Activated naive CD4-positive, alpha-beta T cell treated with anti-CD3 and anti-CD28 coated beads, Interleukin-2, amount 50 U/mL, for 24 hours (primary cell): Measurements from ENCODE around the gene SLC9A9.

Experiments used
- H3K27ac Mint-ChIP-seq: one replicate; pipeline ENCODE4 v1.8.0; 2021; ENCODE audit warnings: mild to moderate bottlenecking, mixed read lengths
- H3K27me3 Mint-ChIP-seq: one replicate; pipeline ENCODE4 v1.8.0; 2021; ENCODE audit warnings: mixed read lengths
- H3K36me3 Mint-ChIP-seq: one replicate; pipeline ENCODE4 v1.8.0; 2021; ENCODE audit warnings: mixed read lengths
- H3K4me1 Mint-ChIP-seq: one replicate; pipeline ENCODE4 v1.8.0; 2021; ENCODE audit warnings: mixed read lengths
- H3K4me3 Mint-ChIP-seq: one replicate; pipeline ENCODE4 v1.8.0; 2021; ENCODE audit warnings: mild to moderate bottlenecking, mixed read lengths
- H3K9me3 Mint-ChIP-seq: one replicate; pipeline ENCODE4 v1.8.0; 2021; ENCODE audit warnings: mixed read lengths

The SLC9A9 gene

GRCh38 chr3:143644370-143645089, 203.7 kb downstream of the SLC9A9 start:
- no peaks in the 10 kb centered on the region for H3K4me1 Mint-ChIP-seq
- no peak overlapping the region for H3K4me3 Mint-ChIP-seq
- H3K27me3 Mint-ChIP-seq = no peaks in the 10 kb centered on the region
- H3K9me3 Mint-ChIP-seq = no peaks in the 10 kb centered on the region
- no peak overlapping the region for H3K27ac Mint-ChIP-seq
- H3K36me3 Mint-ChIP-seq = peaks cover 7% of the 10 kb centered on the region

DNA sequence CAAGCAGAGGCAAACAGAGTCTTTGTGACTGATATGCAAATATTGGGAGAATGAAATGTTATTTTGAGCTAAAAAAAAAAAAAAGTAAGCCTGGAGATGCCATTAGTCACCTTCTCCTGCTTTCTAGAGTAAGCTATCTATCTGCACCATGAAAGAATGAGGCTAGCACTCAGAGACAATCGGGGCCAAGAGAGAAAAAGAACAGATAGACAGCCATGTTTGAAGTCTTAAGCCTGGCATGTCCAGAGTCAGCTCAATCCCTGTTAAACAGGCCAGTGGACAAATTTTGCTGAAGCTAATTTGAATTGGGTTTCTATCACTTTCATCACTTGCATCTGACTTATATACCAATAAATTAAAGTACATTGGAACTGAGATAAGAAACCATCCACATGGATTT, 204.4 kb downstream of the SLC9A9 start:
- peaks cover 11% of the 10 kb centered on the region for H3K36me3 Mint-ChIP-seq
- no peaks in the 10 kb centered on the region for H3K27me3 Mint-ChIP-seq
- H3K4me3 Mint-ChIP-seq = no peak overlapping the region
- H3K27ac Mint-ChIP-seq = no peak overlapping the region
- H3K9me3 Mint-ChIP-seq = peaks cover 4% of the 10 kb centered on the region
- H3K4me1 Mint-ChIP-seq = no peaks in the 10 kb centered on the region

DNA sequence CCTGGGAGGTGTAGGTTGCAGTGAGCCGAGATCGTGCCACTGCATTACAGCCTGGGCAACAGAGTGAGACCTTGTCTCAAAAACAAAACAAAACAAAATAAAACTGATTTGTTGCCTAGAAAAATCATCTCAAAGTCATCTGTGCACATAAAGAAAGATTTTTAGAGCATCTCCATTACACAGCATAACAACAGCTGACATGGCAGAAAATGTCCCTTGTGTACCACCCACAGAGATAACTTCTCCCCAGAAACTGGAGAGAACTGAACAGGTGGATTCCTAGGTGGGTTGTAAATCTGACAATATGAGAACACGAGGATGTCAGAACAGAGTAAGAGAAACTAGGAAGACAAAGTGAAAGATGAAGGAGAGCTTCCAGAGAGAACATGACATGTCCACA, 207.5 kb downstream of the SLC9A9 start:
- Mint-ChIP-seq H3K36me3 (peaks cover 18% of the 10 kb centered on the region), H3K27me3 (no peaks in the 10 kb centered on the region), H3K4me3 (no peak overlapping the region), H3K4me1 (no peaks in the 10 kb centered on the region), H3K9me3 (peaks cover 4% of the 10 kb centered on the region), H3K27ac (no peak overlapping the region)

- Mint-ChIP-seq H3K4me1 (no peaks in the 10 kb centered on the region), H3K9me3 (peaks cover 4% of the 10 kb centered on the region), H3K36me3 (peaks cover 18% of the 10 kb centered on the region), H3K27ac (no peak overlapping the region), H3K4me3 (no peak overlapping the region), H3K27me3 (no peaks in the 10 kb centered on the region)
Measured at GRCh38 chr3:143637133-143637532, 211.1 kb downstream of the SLC9A9 start.

- Mint-ChIP-seq H3K9me3 (peaks cover 4% of the 10 kb centered on the region), H3K27ac (no peak overlapping the region), H3K36me3 (peaks cover 12% of the 10 kb centered on the region), H3K4me1 (no peaks in the 10 kb centered on the region), H3K4me3 (no peak overlapping the region), H3K27me3 (no peaks in the 10 kb centered on the region)
Measured at GRCh38 chr3:143634991-143635390, 213.3 kb downstream of the SLC9A9 start.

DNA sequence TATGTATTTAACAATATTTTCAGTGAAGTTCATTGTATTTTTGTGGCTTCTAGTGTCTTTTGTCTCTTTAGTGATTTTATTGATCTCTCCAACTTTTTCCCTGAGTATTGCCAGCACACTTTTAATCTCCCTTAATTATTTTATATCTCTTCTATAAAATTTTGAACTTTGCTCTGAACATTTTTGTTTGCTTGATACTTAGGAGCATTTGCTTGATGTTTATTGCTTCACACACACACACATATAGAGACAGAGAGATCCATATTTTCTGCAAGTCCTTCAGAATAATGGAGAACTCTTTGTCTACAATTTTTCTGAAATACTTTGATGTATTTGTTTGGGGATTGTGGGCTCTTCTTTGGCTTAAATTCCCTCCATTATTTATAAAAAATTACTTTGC, 213.8 kb downstream of the SLC9A9 start:
- H3K4me1 Mint-ChIP-seq = no peaks in the 10 kb centered on the region
- H3K27me3 Mint-ChIP-seq = no peaks in the 10 kb centered on the region
- no peak overlapping the region for H3K27ac Mint-ChIP-seq
- H3K9me3 Mint-ChIP-seq = peaks cover 4% of the 10 kb centered on the region
- H3K4me3 Mint-ChIP-seq = no peak overlapping the region
- H3K36me3 Mint-ChIP-seq = peaks cover 12% of the 10 kb centered on the region

- Mint-ChIP-seq H3K4me1 (no peaks in the 10 kb centered on the region), H3K4me3 (no peak overlapping the region), H3K27me3 (no peaks in the 10 kb centered on the region), H3K9me3 (no peaks in the 10 kb centered on the region), H3K36me3 (peaks cover 7% of the 10 kb centered on the region), H3K27ac (no peak overlapping the region)
Measured at GRCh38 chr3:143633816-143634215, 214.5 kb downstream of the SLC9A9 start.

DNA sequence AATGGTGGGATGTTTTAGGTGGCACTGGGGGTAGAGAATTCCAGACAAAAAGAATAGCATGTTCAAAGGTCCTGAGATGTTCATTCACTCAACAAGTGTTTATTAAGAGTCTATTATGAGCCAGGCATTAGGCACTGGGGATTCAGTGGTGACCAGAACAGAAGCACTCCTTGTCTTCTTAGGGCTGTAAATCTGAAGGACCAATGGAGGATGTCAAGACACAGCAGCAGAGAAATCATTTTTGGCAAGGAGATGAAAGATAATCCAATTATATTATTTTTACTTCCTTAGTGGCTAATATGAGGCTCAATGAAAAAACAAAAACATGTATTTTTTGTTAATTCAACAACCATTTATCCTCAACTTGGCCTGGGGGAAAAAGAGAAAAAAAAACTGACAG, 218.5 kb downstream of the SLC9A9 start:
- no peak overlapping the region for H3K27ac Mint-ChIP-seq
- no peaks in the 10 kb centered on the region for H3K4me1 Mint-ChIP-seq

DNA sequence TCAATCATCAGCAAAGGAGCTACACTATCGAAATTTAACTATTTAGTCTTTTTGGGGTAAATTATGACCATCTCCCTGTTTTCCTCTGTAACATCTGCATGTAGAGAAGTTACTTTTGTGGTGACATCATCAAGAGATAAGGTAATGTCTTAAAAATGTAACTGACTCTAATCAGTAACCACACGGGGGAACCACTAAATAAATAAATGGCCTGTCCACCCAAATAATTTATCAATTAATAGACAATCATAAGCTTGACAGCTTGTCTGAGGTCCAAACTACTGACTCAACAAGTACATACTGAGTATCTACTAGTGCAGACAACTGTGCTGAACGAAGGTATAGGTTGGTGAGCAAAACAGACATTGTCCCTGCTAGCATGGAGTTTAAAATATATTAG, 219.3 kb downstream of the SLC9A9 start:
- H3K36me3 Mint-ChIP-seq = peaks cover 4% of the 10 kb centered on the region
- H3K4me1 Mint-ChIP-seq = no peaks in the 10 kb centered on the region
- H3K27ac Mint-ChIP-seq = no peak overlapping the region
- H3K9me3 Mint-ChIP-seq = no peaks in the 10 kb centered on the region
- H3K27me3 Mint-ChIP-seq = no peaks in the 10 kb centered on the region
- H3K4me3 Mint-ChIP-seq = no peak overlapping the region

More for the DNA sequence above, 218.5 kb downstream of the SLC9A9 start:
- Mint-ChIP-seq H3K4me3 (no peak overlapping the region), H3K9me3 (no peaks in the 10 kb centered on the region), H3K36me3 (peaks cover 4% of the 10 kb centered on the region), H3K27me3 (no peaks in the 10 kb centered on the region)

- H3K4me3 Mint-ChIP-seq = no peak overlapping the region
- no peaks in the 10 kb centered on the region for H3K27me3 Mint-ChIP-seq
- H3K36me3 Mint-ChIP-seq = peaks cover 7% of the 10 kb centered on the region
- no peaks in the 10 kb centered on the region for H3K4me1 Mint-ChIP-seq
- no peak overlapping the region for H3K27ac Mint-ChIP-seq
- no peaks in the 10 kb centered on the region for H3K9me3 Mint-ChIP-seq
Measured at GRCh38 chr3:143627336-143627735, 220.9 kb downstream of the SLC9A9 start.

DNA sequence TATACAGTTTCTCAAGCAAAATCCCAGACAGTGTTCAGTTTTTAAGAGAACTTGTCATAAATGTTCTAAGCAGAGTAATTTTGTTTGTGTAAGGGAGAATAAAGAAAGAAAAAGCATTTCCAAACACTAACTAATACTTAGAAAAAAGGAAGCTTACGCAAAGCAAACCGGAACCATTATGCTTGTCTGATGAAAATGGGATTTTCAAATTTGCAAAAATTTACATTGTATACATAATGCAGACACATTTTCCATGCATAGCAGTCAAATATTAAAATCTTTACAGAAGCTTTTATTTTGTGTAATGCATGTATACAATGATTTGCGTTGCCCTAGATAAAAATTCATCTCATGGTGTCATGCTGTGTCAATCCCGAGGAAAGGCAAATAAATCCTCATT, 229.0 kb downstream of the SLC9A9 start:
- Mint-ChIP-seq H3K27me3 (no peaks in the 10 kb centered on the region), H3K27ac (no peak overlapping the region), H3K9me3 (peaks cover 4% of the 10 kb centered on the region), H3K4me3 (no peak overlapping the region), H3K36me3 (peaks cover 25% of the 10 kb centered on the region), H3K4me1 (no peaks in the 10 kb centered on the region)

- Mint-ChIP-seq H3K27me3 (no peaks in the 10 kb centered on the region), H3K4me1 (no peaks in the 10 kb centered on the region), H3K9me3 (peaks cover 4% of the 10 kb centered on the region), H3K36me3 (peaks cover 23% of the 10 kb centered on the region), H3K27ac (no peak overlapping the region), H3K4me3 (no peak overlapping the region)
Measured at GRCh38 chr3:143617050-143617449, 231.2 kb downstream of the SLC9A9 start.

DNA sequence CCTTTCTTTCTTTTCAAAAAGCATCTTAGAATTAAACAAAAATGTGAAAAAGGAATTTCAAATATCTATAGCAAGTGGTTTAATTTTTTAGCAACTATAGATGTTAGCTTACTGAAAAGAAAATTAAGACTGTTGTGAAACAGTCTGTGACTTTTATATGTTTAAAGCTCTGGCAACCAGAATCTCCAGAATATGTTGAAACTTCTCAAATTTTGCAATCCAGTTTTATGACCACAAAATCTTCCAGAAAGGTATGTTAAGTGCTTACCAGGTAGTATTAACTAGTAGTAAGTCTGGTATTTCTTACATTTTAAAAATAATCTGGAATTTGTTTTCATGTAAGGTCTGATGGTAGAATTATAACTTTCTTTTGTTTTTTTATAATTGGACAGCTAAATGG, 235.0 kb downstream of the SLC9A9 start:
- Mint-ChIP-seq H3K9me3 (peaks cover 4% of the 10 kb centered on the region), H3K27me3 (no peaks in the 10 kb centered on the region), H3K36me3 (peaks cover 11% of the 10 kb centered on the region), H3K4me1 (no peaks in the 10 kb centered on the region), H3K27ac (no peak overlapping the region), H3K4me3 (no peak overlapping the region)

DNA sequence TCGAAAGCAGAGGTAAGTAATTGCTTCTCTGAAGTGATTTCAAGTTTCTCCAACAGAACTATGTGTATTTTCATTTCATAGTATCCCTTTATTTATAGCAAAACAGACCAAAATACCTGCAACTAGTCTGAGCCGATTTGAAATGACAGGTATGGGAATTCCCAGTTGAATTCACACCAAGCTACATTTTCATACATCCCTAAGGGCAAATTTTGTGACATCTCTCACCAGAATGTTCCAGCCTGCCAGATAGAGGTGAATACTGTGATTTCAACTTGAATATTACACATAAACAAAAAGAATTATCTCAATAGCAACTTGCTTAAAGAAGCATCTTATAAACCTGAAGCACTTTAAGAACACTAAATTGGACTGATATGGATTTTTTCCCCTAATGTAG, 235.7 kb downstream of the SLC9A9 start:
- Mint-ChIP-seq H3K27ac (no peak overlapping the region), H3K27me3 (no peaks in the 10 kb centered on the region), H3K4me1 (no peaks in the 10 kb centered on the region), H3K4me3 (no peak overlapping the region), H3K9me3 (peaks cover under 1% of the 10 kb centered on the region), H3K36me3 (peaks cover 6% of the 10 kb centered on the region)

DNA sequence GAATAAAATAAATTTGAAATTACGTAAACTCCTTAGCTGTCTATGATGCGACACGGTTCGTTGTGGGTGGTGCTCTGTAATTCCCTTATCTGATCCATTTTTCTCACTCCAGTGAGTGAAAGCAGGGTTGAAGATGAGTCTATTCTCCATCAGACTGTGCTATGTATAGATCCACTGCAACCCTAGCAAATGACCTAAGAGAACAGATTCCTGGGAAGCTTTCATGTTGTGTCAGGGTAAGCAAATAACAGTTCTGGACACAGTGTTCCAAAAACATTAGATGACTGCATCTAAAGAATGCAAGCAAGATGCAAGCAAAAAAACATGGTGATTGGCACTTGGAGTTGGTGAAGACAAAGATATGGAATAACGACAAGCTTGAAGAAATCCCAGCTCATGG, 239.3 kb downstream of the SLC9A9 start:
- Mint-ChIP-seq H3K27me3 (no peaks in the 10 kb centered on the region), H3K36me3 (peaks cover 4% of the 10 kb centered on the region), H3K27ac (no peak overlapping the region), H3K4me3 (no peak overlapping the region), H3K9me3 (no peaks in the 10 kb centered on the region), H3K4me1 (no peaks in the 10 kb centered on the region)

GRCh38 chr3:143605233-143605950, 242.9 kb downstream of the SLC9A9 start:
- Mint-ChIP-seq H3K9me3 (peaks cover 5% of the 10 kb centered on the region), H3K4me3 (no peak overlapping the region), H3K36me3 (peaks cover 13% of the 10 kb centered on the region), H3K27ac (no peak overlapping the region), H3K27me3 (no peaks in the 10 kb centered on the region), H3K4me1 (no peaks in the 10 kb centered on the region)
